ENCODE measurements around the gene HNRNPL. TPM values are rescaled to one million over a fixed set of nuclear protein-coding genes. Genes with fewer than 3 reads are reported as not detected.
"Not testable (repeated sequence)": the region's sequence is repeated elsewhere in the genome, so short reads cannot be mapped to it uniquely, and the experiment has no call there.

HNRNPL gene
- total RNA-seq, 1 donor from 2014 or later, result 263 TPM

DNA sequence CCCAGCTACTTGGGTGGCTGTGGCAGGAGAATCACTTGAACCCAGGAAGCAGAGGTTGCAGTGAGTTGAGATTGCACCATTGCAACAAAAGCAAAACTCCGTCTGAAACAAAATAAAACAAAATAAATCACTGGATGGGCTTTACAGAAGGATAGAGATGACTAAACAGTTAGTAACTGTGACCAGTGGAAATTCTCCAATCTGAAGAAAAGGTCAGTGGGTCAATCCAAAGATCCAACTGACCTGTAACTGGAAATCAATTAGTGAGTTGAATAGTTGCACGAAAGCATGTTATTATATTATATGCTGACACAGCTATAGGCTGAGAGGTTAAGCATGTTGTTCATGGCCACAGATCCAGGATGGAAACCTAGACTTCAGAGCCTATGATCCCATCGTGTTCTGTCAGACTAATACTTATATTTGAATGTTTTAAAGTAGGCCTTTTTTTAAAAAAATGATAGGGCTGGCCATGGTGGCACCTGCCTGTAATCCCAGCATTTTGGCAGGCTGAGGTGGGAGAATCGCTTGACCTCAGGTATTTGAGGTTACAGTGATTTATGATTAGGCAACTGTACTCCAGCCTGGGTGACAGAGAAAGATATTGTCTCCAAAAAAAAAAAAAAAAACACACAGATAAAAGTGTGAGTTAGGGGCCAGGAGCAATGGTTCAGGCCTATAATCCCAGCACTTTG, 19.6 kb downstream of the HNRNPL start:
- DNase-seq (ENCODE audit: low read depth in 2 of 2), result no peak

DNA sequence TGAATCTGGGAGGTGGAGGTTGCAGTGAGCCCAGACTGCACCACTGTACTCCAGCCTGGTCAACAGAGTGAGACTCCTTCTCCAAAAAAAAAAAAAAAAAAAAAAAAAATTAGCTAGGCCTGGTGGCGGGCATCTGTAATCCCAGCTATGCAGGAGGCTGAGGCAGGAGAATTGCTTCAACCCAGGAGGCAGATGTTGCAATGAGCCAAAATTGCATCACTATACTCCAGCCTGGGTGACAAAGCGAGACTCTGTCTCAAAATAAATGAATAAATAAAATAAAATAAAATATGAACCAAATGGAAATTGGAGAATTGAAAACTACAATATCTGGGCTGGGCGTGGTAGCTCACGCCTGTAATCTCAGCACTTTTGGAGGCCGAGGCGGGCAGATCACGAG, 20.6 kb downstream of the HNRNPL start:
- DNase-seq (ENCODE audit: low read depth in 2 of 2), result not testable (repeated sequence)

DNA sequence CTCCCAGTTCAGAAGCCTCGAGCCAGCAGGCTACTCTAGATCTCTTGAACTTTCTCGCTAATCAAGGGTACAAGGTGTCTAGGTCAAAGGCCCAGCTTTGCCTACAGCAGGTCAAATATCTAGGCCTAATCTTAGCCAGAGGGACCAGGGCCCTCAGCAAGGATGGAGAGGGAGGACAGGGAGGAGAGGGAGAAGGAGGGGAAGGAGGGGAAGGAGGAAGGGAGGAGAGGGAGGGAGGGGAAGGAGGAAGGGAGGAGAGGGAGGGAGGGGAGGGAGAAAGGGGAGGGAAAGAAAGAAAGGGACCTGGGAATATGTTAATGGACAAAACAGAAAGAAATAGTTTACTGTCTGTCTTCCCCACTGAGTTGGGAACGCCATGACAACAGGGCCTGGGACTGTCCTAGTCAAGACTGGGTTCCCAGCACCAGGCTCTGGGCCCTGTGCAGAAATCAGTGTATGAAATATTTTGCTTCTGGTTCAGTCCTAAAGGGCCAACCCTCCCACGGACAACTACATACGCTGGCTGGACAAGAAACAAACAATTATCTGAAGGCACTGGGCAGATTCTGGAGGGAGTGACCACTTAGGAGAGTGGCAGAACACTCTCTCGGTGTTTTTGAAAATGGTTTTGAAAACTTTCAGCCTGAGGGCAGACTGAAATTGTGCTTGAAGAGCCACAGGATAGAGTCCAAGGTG, 22.8 kb downstream of the HNRNPL start:
- DNase-seq (ENCODE audit: low read depth in 2 of 2), result no peak

DNA sequence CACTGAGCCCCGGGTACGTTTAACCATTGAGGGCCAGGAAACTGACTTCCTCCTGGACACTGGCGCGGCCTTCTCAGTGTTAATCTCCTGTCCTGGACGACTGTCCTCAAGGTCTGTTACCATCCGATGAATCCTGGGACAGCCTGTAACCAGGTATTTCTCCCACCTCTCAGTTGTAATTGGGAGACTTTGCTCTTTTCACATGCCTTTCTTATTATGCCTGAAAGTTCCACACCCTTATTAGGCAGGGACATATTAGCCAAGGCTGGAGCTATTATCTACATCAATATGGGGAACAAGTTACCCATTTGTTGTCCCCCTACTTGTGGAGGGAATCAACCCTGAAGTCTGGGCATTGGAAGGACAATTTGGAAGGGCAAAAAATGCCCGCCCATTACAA, 23.9 kb downstream of the HNRNPL start:
- DNase-seq (ENCODE audit: low read depth in 2 of 2), result not testable (repeated sequence)

DNA sequence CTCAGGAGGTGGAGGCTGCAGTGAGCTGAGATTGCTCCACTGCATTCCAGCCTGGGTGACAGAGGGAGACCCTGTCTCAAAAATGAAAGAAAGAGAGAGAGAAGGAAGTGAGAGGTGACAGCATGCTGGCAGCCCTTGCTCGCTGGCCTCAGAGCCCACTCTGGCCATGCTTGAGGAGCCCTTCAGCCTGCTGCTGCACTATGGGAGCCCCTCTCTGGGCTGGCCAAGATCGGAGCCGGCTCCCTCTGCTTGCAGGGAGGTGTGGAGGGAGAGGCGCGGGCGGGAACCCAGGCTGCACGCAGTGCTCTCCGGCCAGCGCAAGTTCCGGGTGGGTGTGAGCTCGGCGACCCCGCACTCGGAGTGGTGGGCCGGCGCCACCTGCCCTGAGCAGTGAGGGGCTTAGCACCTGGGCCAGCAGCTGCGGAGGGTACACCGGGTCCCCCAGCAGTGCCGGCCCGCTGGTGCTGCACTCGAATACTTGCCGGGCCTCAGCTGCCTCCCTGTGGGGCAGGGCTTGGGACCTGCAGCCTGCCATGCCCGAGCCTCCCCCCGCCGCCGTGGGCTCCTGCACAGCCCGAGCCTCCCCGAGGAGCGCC, 28.5 kb downstream of the HNRNPL start:
- not testable (repeated sequence) for DNase-seq (ENCODE audit: low read depth in 2 of 2)

DNA sequence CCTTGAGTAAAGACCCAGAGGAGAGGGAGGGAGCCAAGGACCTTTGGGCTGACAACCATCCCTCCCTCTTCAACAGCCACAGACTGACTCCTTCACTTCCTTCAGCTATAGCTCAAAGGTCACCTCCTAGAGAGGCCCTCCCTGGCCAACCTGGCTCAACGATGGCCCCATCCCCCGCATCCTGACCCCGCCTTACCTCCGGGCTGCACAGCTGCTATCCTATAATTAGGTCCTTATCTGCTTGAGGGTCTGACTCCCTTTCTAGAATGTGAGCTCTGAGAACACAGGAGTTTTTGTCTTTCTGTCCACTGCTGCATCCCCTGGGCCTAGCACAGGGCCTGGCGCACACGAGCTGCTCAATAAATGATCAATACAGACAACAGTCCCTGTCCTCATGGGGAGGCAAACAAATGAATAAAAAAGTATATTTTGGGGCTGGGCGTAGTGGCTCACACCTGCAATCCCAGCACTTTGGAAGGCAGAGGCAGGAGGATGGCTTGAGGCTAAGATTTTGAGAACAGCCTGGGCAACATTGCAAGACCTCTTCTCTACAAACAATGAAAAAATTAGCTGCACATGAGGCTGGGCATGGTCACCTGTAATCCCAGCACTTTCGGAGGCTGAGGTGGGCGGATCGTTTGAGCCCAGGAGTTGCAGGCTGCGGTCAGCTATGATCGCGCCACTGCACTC, 30.4 kb downstream of the HNRNPL start:
- no peak for DNase-seq (ENCODE audit: low read depth in 2 of 2)

DNA sequence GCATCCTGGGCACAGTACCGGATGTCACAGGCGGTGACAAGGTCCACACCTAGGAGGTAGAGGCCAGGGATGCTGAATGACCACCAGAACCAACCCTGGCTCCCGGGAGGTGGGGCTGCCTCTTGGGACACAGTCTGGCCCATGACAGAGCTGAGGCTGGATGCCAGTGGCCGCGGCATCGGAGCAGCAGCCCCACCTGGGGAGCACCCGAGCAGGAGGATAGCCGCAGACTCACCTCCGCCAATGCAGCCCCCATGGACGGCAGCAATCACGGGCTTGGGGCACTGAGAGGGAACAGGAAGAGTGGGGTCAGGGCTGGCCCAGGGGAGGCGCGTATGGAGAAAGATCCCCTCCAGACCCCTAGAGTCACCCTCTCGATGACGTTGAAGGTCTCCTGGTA, 32.7 kb downstream of the HNRNPL start:
- DNase-seq (ENCODE audit: low read depth in 2 of 2), result no peak

DNA sequence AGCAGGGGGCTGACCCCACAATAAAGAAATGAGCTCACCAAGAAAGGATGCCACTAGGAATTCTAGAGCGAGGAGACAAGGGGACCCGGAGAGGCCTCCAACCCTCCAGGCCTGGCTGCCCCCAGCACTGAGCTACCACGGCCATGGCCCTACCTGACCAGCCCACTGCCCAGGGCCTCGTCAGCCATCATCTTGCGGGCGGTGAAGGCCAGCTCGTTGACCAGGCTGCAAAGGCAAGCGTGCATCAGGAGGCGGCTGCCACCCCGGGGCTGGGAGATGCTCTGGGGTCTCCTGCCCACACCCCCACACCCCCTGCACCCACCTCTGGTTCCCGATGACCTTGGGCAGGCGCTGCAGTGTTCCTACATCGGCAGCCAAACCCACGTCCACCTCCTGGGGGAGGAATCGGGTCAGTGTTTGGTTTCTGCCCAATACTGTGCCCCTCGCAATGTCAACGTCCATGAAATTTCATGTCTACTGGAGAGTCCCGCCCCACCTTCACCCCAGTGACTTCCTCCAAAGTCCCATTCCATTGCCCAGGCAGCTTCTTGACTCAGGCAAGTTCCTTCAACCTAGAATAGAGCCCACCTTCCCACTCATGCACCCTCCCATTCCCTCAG, 33.5 kb downstream of the HNRNPL start:
- DNase-seq (ENCODE audit: low read depth in 2 of 2), result no peak

DNA sequence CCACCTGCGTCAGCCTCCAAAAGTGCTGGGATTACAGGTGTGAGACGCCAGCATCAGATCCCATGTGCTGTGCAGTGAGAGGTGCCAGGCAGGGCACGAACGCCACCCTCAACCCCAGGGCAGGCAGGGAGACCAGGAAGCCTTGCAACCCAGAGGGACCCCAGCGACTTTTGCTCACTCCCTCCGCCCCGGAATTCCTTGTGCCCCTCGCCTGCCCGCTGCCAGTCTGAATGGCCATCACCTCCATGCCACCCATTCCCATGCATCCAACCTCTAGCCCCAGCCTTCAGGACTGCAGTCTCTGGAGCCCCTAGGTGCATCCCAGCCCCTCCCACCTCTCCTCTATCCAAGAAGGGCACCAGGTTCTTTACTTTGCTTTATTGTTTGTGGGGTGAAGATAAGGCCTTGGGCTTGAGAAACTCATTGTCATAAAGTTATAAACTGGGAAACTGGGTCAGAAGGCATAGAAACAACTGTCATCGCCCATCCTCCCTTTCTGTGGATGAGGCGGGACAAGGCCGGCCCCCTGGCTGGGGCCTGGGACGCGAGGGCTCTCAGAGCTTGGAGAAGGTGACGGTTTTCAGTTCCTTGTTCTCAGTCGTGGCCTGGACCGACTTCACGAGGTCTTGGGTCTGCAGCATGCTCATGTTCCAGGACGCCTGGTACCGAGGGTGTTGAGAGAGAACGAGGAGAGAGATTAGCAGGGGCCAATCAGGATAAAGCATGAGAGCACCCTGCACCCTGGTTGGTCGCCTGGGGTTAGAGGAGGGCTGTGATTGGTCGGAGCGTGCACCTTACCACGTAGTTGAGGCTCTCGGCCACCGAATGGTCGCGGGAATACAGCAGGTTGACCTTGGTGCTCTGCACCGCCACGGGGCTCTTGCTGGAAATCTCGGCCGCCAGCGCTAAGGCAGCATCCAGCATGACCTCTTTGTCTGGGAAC, 34.5 kb downstream of the HNRNPL start:
- DNase-seq (ENCODE audit: low read depth in 2 of 2), result no peak

DNA sequence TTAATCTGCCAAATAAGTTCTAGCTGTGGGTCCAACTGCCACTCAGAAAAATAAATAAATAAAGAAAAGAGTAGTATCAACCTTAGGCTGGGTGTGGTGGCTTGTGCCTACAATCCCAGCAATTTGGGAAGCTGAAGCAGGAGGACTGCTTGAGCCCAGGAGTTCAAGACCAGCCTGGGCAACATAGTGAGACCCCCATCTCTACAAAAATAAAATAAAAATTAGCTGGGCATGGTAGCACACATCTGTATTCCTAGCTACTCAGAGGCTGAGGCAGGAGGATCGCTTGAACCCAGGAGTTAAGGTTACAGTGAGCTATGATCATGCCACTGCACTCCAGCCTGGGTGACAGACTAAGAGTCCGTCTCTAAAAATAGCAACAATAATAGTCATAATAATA, 35.9 kb downstream of the HNRNPL start:
- DNase-seq (ENCODE audit: low read depth in 2 of 2), result not testable (repeated sequence)

DNA sequence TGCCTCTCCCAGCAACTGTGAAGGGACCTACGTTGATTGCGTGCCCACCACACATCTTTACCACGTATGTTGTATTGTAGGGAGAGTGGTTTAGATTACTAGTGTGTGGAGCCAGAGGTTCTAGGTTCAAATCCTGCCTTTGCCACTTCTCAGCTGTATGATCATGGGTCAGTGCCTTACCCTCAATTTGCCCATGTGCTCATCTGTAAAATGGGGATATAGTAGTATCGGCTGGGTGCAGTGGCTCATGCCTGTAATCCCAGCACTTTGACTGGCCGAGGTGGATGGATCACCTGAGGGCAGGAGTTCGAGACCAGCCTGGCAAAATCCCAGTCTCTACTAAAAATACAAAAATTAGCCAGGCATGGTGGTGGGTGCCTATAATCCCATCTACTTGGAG, 36.5 kb downstream of the HNRNPL start:
- DNase-seq (ENCODE audit: low read depth in 2 of 2), result no peak

DNA sequence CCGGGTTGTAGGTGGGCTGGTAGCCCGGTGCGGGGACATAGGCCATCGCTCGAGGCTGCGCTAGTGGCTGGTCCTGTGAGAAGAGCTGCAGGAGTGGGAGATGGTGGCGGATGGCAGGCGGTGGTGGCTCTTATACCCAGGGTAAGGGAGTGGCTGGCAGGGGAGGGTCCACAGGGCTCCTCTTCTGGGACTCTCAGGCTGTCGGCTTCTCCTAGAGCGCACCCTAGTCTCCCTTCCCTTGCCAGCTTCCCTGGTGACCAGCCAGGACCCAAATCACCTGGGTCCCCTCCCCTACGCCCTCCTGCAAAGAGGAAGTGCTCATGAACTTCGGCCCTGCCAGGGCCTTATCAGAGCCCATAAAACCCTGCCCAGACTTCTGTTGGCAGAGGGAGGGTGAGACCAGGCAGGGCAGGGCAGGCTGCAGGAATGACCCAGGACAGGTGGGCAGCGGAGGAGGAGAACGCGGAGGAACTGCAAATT, 36.9 kb downstream of the HNRNPL start, which contains the start of gene LGALS4:
TSS of gene LGALS4 (minus strand) at position 105 of the 480 bp plus-strand sequence. CDS start at position 46, 59 bp downstream.
- no peak for DNase-seq (ENCODE audit: low read depth in 2 of 2)

DNA sequence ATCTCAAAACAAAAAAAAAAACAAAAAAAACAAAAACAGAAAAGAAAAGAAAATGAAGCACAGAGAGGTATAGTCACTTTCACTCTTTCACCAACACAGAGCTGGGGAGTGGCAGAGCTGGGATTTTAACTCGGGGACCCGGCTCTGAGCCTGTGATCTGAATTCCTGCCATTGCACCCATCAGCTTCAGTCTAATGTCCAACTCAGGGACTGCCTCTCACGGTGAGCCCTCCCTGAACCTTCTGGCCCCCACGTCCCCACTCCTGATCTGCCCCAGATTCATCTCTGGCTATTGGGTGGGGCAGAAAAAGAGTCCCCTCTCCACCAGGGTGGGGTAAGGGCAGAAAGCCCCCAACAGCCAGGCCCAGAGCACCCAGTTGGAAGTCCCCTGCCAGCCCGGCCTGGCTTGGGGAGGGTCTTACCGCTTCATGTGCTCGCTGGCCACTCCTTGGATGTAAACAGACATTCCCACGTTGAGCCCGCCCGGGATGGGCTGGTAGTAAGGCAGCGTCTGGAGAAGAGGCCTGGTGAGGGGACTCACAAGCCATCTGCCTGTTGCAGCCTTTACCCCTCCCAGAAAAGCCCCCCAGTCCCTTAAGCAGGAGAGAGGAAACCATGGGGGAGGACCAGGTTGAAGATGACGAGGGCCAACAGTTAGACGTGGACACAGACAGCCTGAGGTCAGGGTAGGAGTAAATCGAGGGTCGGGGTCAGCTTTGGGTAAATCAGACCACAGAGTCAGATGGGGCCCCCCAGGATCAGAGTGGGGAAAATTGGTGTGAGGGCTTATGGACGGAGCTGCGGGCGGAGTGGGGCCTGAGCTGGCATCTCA, 37.6 kb downstream of the HNRNPL start:
- no peak for DNase-seq (ENCODE audit: low read depth in 2 of 2)

DNA sequence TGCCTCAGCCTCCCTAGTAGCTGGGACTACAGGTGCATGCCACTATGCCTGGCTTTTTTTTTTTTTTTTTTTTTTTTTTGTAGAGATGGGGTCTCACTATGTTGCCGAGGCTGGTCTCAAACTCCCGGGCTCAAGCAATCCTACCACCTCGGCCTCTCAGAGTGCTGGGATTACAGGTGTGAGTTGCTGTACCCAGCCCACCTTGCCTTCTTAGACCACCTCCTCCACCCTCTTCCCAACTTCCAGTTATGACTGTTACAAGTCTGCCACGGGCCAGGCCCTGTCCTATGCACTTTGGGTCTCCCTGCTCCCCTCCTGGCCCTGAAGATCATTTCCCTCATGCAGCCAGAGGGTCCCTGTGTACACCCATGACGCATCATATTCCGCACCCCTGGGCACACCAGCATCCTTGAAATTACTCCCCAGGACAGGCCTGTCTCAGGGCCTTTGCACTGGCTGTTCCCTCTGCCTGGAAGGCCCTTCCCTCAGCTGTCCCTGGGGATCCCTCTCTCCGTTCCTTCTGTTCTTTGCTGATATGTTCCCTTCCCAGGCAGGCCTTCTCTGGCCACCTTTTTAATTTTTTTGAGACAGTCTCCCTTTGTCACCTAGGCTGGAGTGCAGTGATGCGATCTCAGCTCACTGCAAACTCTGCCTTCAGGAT, 40.1 kb downstream of the HNRNPL start:
- no peak for DNase-seq (ENCODE audit: low read depth in 2 of 2)

DNA sequence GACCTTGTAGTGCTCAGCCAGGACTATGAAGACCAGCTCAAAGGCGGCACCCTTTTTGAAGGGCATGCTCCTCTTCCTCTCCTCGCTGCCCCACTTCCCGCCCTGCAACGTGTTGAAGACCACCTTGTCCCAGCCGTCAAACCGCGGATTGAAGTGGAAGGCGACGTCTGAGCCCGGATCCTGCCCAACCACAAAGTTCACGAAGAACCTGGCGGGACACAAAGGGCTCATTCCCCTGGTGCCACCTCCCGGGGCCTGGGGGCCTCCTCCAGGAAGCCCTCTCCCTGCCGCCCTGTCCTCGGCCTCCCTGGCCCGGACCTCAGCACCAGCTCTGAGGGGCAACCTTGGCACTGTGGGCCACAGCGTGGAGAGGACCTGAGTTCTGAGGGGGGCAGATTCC, 41.0 kb downstream of the HNRNPL start:
- no peak for DNase-seq (ENCODE audit: low read depth in 2 of 2)

DNA sequence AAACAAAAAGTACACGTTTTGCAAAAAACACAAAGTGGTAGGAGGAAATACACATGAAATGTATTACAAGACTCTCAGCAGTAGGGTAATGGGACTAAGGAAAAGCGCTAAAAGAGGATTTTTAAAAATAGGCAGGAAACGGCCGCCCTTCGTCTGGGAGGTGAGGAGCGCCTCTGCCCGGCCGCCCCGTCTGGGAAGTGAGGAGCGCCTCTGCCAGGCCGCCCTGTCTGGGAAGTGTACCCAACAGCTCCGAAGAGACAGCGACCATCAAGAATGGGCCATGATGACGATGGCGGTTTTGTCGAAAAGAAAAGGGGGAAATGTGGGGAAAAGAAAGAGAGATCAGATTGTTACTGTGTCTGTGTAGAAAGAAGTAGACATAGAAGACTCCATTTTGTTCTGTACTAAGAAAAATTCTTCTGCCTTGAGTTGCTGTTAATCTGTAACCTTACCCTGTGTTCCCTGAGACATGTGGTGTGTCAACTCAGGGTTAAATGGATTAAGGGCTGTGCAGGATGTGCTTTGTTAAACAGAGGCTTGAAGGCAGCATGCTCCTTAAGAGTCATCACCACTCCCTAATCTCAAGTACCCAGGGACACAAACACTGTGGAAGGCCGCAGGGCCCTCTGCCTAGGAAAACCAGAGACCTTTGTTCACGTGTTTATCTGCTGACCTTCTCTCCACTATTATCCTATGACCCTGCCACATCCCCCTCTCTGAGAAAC, 42.2 kb downstream of the HNRNPL start:
- DNase-seq (ENCODE audit: low read depth in 2 of 2), result not testable (repeated sequence)

DNA sequence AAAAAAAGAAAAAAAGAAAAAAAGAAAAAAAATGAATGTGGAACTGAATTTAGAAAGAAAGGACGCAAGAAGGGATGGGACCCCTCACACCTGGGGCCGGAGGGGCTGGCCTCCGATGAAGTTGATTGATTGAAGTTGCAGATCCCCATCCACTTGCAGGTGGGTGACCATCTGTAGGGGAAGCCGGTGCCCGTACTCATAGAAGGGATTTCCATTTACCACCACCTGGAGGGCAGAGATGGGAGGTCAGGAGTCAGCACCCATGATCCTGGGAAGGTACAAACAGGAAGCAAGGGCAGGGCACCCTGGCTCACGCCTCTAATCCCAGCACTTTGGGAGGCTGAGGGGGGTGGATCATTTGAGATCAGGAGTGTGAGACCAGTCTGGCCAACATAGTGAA, 43.4 kb downstream of the HNRNPL start:
- no peak for DNase-seq (ENCODE audit: low read depth in 2 of 2)

DNA sequence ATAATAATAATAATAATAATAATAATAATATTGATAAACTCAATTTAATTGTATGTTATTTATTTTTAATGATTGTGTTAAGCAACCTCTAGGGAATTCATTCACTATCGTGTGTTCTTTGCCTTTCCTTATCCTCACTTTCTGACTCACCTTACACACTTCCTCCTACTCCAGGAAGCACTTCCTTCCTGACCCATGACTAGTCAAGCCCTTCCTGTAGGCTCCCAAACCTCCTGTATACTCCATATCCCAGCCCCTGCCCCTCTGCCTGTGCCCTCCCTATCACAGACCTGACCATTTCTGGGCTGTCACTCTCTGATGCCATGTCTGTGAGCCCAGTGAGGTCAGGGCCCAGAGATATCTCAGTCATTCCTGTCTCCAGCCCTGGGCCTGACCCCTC, 44.6 kb downstream of the HNRNPL start:
- DNase-seq (ENCODE audit: low read depth in 2 of 2), result peak in 1 of 2 donors; percentile 40
